WTC11 (cell line): ENCODE measurements around the gene DMGDH. TPM values are rescaled to one million over a fixed set of nuclear protein-coding genes. Genes with fewer than 3 reads are reported as not detected.

ENCODE experiments used
- ATAC-seq: fragments of 200-7000 bp; cut with Tn5 transposase; 2 replicates; pipeline ENCODE4 v1.10.0; 2021; ENCODE audit warnings: mild to moderate bottlenecking, moderate library complexity
- CTCF ChIA-PET: fragments of 300-600 bp; sonication (Branson Sonifier 250); formaldehyde crosslinking; loops from one replicate; lab custom pipeline; 2021; ENCODE audit warnings: antibody characterized with exemption; lab: Charles Lee
- POLR2A ChIA-PET: fragments of 350-600 bp; sonication (Branson Sonifier 250); formaldehyde crosslinking; loops from one replicate; lab custom pipeline; 2021; ENCODE audit warnings: antibody characterized with exemption; lab: Charles Lee
- DNase-seq: peaks from one replicate; pipeline ENCODE4 v3.0.0; 2021; ENCODE audit warnings: low spot score
- H3K27ac Mint-ChIP-seq: 2 replicates; pipeline ENCODE4 v1.8.0; 2021; ENCODE audit warnings: mixed read lengths
- H3K27me3 Mint-ChIP-seq: 2 replicates; pipeline ENCODE4 v1.8.0; 2021; ENCODE audit warnings: low read depth, mild to moderate bottlenecking, moderate library complexity, mixed read lengths
- H3K36me3 Mint-ChIP-seq: 2 replicates; pipeline ENCODE4 v1.8.0; 2021; ENCODE audit warnings: mixed read lengths
- H3K4me1 Mint-ChIP-seq: 2 replicates; pipeline ENCODE4 v1.8.0; 2022; ENCODE audit warnings: mixed read lengths
- H3K4me3 Mint-ChIP-seq: 2 replicates; pipeline ENCODE4 v1.8.0; 2021; ENCODE audit warnings: mild to moderate bottlenecking, moderate library complexity, mixed read lengths
- H3K9me3 Mint-ChIP-seq: 2 replicates; pipeline ENCODE4 v1.8.0; 2021; ENCODE audit warnings: mixed read lengths
- ATF1 ChIP-seq: sonication (generic); formaldehyde crosslinking; IDR thresholded peaks from 2 replicates; pipeline ENCODE4 v1.8.1; 2023; ENCODE audit warnings: mild to moderate bottlenecking, moderate library complexity, missing genetic modification reagents
- ATF6 ChIP-seq: sonication (generic); formaldehyde crosslinking; IDR thresholded peaks from 2 replicates; pipeline ENCODE4 v1.8.1; 2023; ENCODE audit warnings: mild to moderate bottlenecking, missing genetic modification reagents
- CDX4 ChIP-seq: fragments of 250-450 bp; sonication (Bioruptor Pico); IDR thresholded peaks from 2 replicates; pipeline ENCODE4 v1.9.0; 2021; ENCODE audit warnings: moderate library complexity, mild to moderate bottlenecking, inconsistent platforms, borderline replicate concordance
- CREM ChIP-seq: sonication (generic); formaldehyde crosslinking; IDR thresholded peaks from 2 replicates; pipeline ENCODE4 v1.8.1; 2022; ENCODE audit warnings: mild to moderate bottlenecking, missing genetic modification reagents, moderate library complexity
- E2F4 ChIP-seq: sonication (generic); formaldehyde crosslinking; IDR thresholded peaks from 2 replicates; pipeline ENCODE4 v1.8.1; 2022; ENCODE audit warnings: low read depth, mild to moderate bottlenecking, moderate library complexity, missing genetic modification reagents, borderline replicate concordance
- ERG ChIP-seq: fragments of 250-450 bp; sonication (Bioruptor Pico); IDR thresholded peaks from 2 replicates; pipeline ENCODE4 v1.8.0; 2021; ENCODE audit warnings: mild to moderate bottlenecking
- NR2C2 ChIP-seq: sonication (generic); formaldehyde crosslinking; IDR thresholded peaks from 2 replicates; pipeline ENCODE4 v1.8.0; 2022; ENCODE audit warnings: mild to moderate bottlenecking, missing genetic modification reagents
- PRDM15 ChIP-seq: sonication (generic); formaldehyde crosslinking; IDR thresholded peaks from 2 replicates; pipeline ENCODE4 v1.8.0; 2022; ENCODE audit warnings: missing genetic modification reagents
- PRRX2 ChIP-seq: fragments of 250-450 bp; sonication (Bioruptor Pico); IDR thresholded peaks from 2 replicates; pipeline ENCODE4 v1.8.0; 2021; ENCODE audit warnings: mild to moderate bottlenecking
- RELA ChIP-seq: sonication (generic); formaldehyde crosslinking; IDR thresholded peaks from 2 replicates; pipeline ENCODE4 v1.8.1; 2022; ENCODE audit warnings: missing genetic modification reagents, mild to moderate bottlenecking, borderline replicate concordance
- RORB ChIP-seq: fragments of 250-450 bp; sonication (Bioruptor Pico); IDR thresholded peaks from 2 replicates; pipeline ENCODE4 v1.9.0; 2021; ENCODE audit warnings: mild to moderate bottlenecking
- TEAD1 ChIP-seq: sonication (generic); formaldehyde crosslinking; IDR thresholded peaks from 2 replicates; pipeline ENCODE4 v1.8.0; 2022; ENCODE audit warnings: mild to moderate bottlenecking, missing genetic modification reagents
- USF1 ChIP-seq: sonication (generic); formaldehyde crosslinking; IDR thresholded peaks from 2 replicates; pipeline ENCODE4 v1.8.0; 2022; ENCODE audit warnings: mild to moderate bottlenecking, missing genetic modification reagents
- USF2 ChIP-seq: sonication (generic); formaldehyde crosslinking; IDR thresholded peaks from 2 replicates; pipeline ENCODE4 v1.8.1; 2023; ENCODE audit warnings: mild to moderate bottlenecking, missing genetic modification reagents, moderate library complexity
- ZMAT4 ChIP-seq: fragments of 250-450 bp; sonication (Bioruptor Pico); IDR thresholded peaks from 2 replicates; pipeline ENCODE4 v1.9.0; 2021; ENCODE audit warnings: mild to moderate bottlenecking
- ZNF121 ChIP-seq: sonication (generic); formaldehyde crosslinking; IDR thresholded peaks from 2 replicates; pipeline ENCODE4 v1.8.0; 2023; ENCODE audit warnings: missing genetic modification reagents
- ZNF138 ChIP-seq: sonication (generic); formaldehyde crosslinking; conservative IDR thresholded peaks from 2 replicates; pipeline ENCODE4 v1.8.1; 2022; ENCODE audit warnings: mild to moderate bottlenecking, moderate library complexity, missing genetic modification reagents
- ZNF263 ChIP-seq: sonication (generic); formaldehyde crosslinking; IDR thresholded peaks from 2 replicates; pipeline ENCODE4 v1.8.1; 2022; ENCODE audit warnings: low read depth, mild to moderate bottlenecking, moderate library complexity, missing genetic modification reagents
- ZNF532 ChIP-seq: fragments of 250-450 bp; sonication (Bioruptor Pico); IDR thresholded peaks from 2 replicates; pipeline ENCODE4 v1.9.0; 2021; ENCODE audit warnings: mild to moderate bottlenecking, borderline replicate concordance
- ZNF671 ChIP-seq: fragments of 250-450 bp; sonication (Bioruptor Pico); IDR thresholded peaks from 2 replicates; pipeline ENCODE4 v1.8.0; 2021; ENCODE audit warnings: mild to moderate bottlenecking
- total RNA-seq: library from RNA; stranded (reverse); gene quantifications from 3 replicates; pipeline ENCODE4 v1.2.3, GENCODE V29; 2021

DMGDH gene
- total RNA-seq, 1 experiment from 2014 or later = 0.35 TPM

GRCh38 chr5:79023348-79023747 is 46.1 kb downstream of the DMGDH start:
- TF ChIP-seq PRRX2 (CRISPR knock-in tag) = no peak
- no peak for TF ChIP-seq ERG
- no peak for TF ChIP-seq RORB (CRISPR knock-in tag)
- TF ChIP-seq CREM (CRISPR knock-in tag) = no peak
- no peak for TF ChIP-seq E2F4
- no peak for TF ChIP-seq ZNF671 (CRISPR knock-in tag)
- no peak for TF ChIP-seq ZNF138 (CRISPR knock-in tag)
- TF ChIP-seq CDX4 = no peak
- TF ChIP-seq ZNF532 (CRISPR knock-in tag) = no peak
- TF ChIP-seq ZNF121 (CRISPR knock-in tag) = no peak
- TF ChIP-seq ATF6 (CRISPR knock-in tag) = no peak
- TF ChIP-seq ZNF263 (CRISPR knock-in tag) = no peak
- no peak for TF ChIP-seq ZMAT4
- TF ChIP-seq TEAD1 = no peak
- DNase-seq = no peak
- Mint-ChIP-seq H3K4me1 (peaks cover 20% of the 10 kb centered on the region), H3K27ac (no peak overlapping the region), H3K9me3 (no peaks in the 10 kb centered on the region), H3K4me3 (no peak overlapping the region), H3K27me3 (no peaks in the 10 kb centered on the region; the same call in 1 of the 2 replicates), H3K36me3 (no peaks in the 10 kb centered on the region)
- ChIA-PET POLR2A (interaction anchor here (0.6 kb wide), 1 partner anchor 511 kb away, joined by 3 read pairs; no protein-coding TSS in a partner anchor), CTCF (interaction anchor here (0.9 to 8.5 kb wide), 4 partner anchors 20 to 124 kb away, joined by 3 to 358 read pairs (median 30); no protein-coding TSS in a partner anchor)
- no peak for ATAC-seq

- no peak overlapping the region for H3K27ac Mint-ChIP-seq
- TF ChIP-seq RELA (no peak), PRDM15 (CRISPR knock-in tag) (no peak), USF2 (no peak), ATF1 (CRISPR knock-in tag) (no peak), USF1 (no peak), RORB (CRISPR knock-in tag) (no peak), NR2C2 (CRISPR knock-in tag) (no peak)
- POLR2A ChIA-PET = no interaction called here
- no peak overlapping the region for H3K4me3 Mint-ChIP-seq
- ATAC-seq (no peak), DNase-seq (no peak)
- no peaks in the 10 kb centered on the region for H3K36me3 Mint-ChIP-seq
- H3K9me3 Mint-ChIP-seq = no peaks in the 10 kb centered on the region
- H3K4me1 Mint-ChIP-seq = peaks cover 20% of the 10 kb centered on the region
- H3K27me3 Mint-ChIP-seq = no peaks in the 10 kb centered on the region; the same call in 1 of the 2 replicates
- CTCF ChIA-PET = interaction anchor here (0.8 to 8.5 kb wide), 5 partner anchors 41 to 394 kb away, joined by 3 to 358 read pairs (median 3); no protein-coding TSS in a partner anchor
Measured at GRCh38 chr5:79022771-79023170, 46.7 kb downstream of the DMGDH start.
